IPS-18a (cell line): ENCODE results near the gene SLFN12.

Experiments
- H3K27ac ChIP-seq: one replicate; pipeline ENCODE4 v1.5.1; 2013; ENCODE audit warnings: low read length
- H3K27me3 ChIP-seq: one replicate; pipeline ENCODE4 v1.6.1; 2013; ENCODE audit warnings: mild to moderate bottlenecking, low read length; ENCODE audit not compliant: control insufficient read depth, insufficient read depth
- H3K36me3 ChIP-seq: one replicate; pipeline ENCODE4 v1.6.1; 2013; ENCODE audit warnings: low read depth, low read length; ENCODE audit not compliant: control insufficient read depth
- H3K4me1 ChIP-seq: one replicate; pipeline ENCODE4 v1.6.1; 2013; ENCODE audit warnings: low read depth, low read length; ENCODE audit not compliant: control insufficient read depth
- H3K4me3 ChIP-seq: one replicate; pipeline ENCODE4 v1.5.1; 2013; ENCODE audit warnings: low read length
- H3K9ac ChIP-seq: one replicate; pipeline ENCODE4 v1.6.1; 2013; ENCODE audit warnings: mild to moderate bottlenecking, low read length, moderate library complexity
- H3K9me3 ChIP-seq: one replicate; pipeline ENCODE4 v1.6.1; 2013; ENCODE audit warnings: low read depth, low read length; ENCODE audit not compliant: control insufficient read depth

SLFN12 gene

DNA sequence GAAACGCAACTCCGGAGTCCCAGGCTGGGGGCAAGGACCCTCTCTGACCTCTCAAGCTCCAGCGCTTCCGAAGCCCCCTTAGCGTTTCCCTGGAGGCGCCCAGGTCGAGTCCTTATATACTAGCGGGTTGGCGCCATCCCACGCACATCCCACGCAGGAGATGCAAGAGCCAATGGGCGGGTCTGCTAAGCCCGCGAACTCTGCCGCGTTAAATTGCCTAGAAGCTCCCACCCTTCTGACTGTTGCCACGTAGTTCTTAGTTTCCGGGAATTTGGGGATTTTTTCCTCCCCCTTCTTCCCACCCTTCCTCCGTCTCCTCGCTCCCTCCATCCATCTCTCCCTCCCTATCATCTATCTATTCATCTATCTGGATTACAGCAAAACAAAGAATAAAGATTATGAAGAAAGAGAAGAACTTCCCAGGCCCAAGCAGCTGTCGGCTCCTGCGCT is 58.7 kb downstream of the SLFN12 start, which contains the start of gene SLFN11:
SLFN11 (minus strand) TSS at position 88 of the 450 bp plus-strand sequence. CDS start 9,814 bp downstream, outside the sequence.
- Histone ChIP-seq H3K4me1 (peaks cover under 1% of the 10 kb centered on the region), H3K9ac (no peak within 1 kb of the TSS), H3K27me3 (peaks cover 79% of the 10 kb centered on the region), H3K36me3 (no peaks in the 10 kb centered on the region), H3K9me3 (peaks cover 5% of the 10 kb centered on the region), H3K4me3 (peak within 1 kb of the TSS; percentile 64), H3K27ac (no peak within 1 kb of the TSS)

DNA sequence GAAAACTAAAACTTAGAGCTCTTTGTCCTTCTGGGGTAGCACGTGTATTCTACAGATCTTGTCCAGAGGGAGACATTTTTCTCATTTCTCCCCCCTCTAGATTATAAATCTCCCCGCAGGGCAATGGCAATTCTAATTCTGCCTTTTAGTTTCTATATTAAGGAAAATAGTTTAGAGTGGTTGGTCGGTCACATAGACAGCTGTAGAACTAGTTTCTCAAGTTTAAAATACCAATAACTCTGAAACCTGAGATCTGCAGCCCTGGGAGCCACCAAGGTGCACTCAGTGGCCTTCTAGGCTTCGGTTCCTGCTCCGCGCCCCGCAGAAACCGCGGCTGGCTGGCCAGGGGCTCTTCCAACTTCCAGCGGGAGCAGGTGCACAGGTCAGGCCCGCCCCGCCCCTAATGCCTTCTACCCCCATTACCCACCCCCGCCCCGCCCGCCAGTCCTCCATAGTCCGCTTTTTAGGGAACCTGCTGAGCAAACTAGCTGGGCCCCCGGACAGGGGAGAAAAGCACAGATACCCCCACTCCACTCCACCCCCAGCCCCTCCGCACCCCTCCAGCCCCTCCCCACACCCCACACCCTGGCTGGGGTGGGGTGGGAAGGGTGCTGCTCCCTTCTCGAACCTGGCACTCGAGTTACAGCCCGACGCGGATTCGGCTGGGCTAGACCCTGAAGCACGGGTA is 59.3 kb downstream of the SLFN12 start:
- Histone ChIP-seq H3K9ac (no peak overlapping the region), H3K27ac (no peak overlapping the region), H3K27me3 (peaks cover 79% of the 10 kb centered on the region), H3K4me1 (peaks cover 7% of the 10 kb centered on the region), H3K4me3 (peak overlapping the region; percentile 64), H3K36me3 (no peaks in the 10 kb centered on the region), H3K9me3 (peaks cover 5% of the 10 kb centered on the region)

DNA sequence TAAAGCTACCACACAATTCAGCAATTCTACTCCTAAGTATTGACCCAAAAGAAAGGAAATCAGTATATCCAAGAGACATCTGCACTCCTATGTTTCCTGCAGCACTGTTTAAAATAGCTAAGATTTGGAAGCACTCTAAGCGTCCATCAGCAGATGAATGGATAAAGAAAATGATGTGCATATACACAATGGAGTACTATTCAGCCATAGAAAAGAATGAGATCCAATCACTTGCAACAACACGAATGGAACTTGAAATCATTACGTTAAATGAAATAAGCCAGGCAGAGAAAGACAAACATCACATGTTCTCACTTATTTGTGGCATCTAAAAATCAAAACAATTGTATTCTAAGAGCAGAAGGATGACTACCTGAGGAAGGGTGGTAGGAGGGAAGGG is 60.4 kb downstream of the SLFN12 start:
- peaks cover 77% of the 10 kb centered on the region for H3K27me3 ChIP-seq
- H3K4me1 ChIP-seq, result peaks cover 8% of the 10 kb centered on the region
- no peak overlapping the region for H3K27ac ChIP-seq
- H3K4me3 ChIP-seq, result no peak overlapping the region
- H3K36me3 ChIP-seq, result no peaks in the 10 kb centered on the region
- peaks cover 5% of the 10 kb centered on the region for H3K9me3 ChIP-seq
- H3K9ac ChIP-seq, result no peak overlapping the region

DNA sequence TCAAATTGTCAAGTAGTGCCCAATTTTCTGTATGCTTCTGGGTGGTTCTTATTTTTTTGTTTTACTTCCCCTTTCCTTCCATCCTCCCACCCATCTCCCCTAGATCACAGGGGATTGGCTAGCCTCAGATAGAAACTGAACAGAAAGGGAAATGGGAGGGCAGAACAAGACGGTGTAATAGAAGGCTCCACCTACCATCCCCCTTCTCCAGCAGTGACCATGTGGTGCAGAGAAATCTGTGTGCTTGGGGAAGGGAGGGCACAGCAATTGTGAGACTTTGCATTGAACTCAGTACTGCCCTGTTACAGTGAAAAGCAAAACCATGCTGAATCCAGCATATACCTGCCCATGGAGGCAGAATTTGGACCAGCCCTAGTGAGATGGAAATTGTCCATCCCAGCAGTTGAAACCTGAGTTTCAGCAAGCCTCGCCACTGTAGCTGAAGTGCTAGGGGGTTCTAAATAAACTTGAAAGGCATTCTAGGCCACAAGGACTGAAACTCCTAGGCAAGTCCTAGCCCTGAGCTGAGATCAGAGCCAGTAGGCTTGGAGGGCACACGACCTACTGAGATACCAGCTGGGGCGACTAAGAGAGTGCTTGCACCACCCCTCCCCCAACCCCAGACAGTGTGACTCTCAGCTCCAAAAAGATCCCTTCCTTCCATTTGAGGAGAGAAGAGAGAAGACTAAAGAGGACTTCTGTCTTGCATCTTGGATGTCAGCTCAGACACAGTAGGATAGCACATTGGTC is 64.0 kb downstream of the SLFN12 start:
- no peaks in the 10 kb centered on the region for H3K36me3 ChIP-seq
- H3K4me1 ChIP-seq, result peaks cover 8% of the 10 kb centered on the region
- H3K9me3 ChIP-seq, result peaks cover 5% of the 10 kb centered on the region
- H3K27me3 ChIP-seq, result peaks cover 44% of the 10 kb centered on the region
- no peak overlapping the region for H3K27ac ChIP-seq
- no peak overlapping the region for H3K4me3 ChIP-seq
- no peak overlapping the region for H3K9ac ChIP-seq

DNA sequence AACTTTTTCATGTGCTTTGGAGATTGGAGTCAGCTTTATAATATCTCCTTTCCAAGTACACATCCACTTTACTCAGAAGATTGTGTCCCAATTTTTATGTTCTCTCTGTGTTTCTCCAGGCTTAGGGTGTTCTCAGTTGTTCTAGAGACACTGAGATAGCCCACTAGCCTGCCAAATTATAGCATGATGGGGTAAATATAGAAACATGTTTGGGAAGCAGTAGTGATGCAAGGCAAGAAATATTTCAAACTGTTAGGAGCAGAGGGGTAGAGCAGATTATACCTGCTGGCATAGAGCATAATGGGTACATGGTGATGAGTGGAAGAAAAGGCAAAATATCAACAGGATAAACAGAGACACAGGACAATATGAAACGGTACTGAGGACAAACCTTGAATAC is 71.3 kb downstream of the SLFN12 start:
- no peaks in the 10 kb centered on the region for H3K36me3 ChIP-seq
- no peak overlapping the region for H3K27ac ChIP-seq
- H3K9ac ChIP-seq, result no peak overlapping the region
- H3K4me1 ChIP-seq, result no peaks in the 10 kb centered on the region
- H3K9me3 ChIP-seq, result no peaks in the 10 kb centered on the region
- no peak overlapping the region for H3K4me3 ChIP-seq
- no peaks in the 10 kb centered on the region for H3K27me3 ChIP-seq
